GM12873 (cell line): ENCODE data around the gene NHLRC2.

Experiments used
- CTCF ChIP-seq: IDR thresholded peaks from 2 replicates; pipeline ENCODE4 v1.5.1; 2012; ENCODE audit warnings: low read depth, mild to moderate bottlenecking, moderate library complexity, low read length, control low read depth; ENCODE audit not compliant: insufficient read depth; ENCODE audit errors: missing control alignments

NHLRC2 gene

GRCh38 chr10:113922787-113923570 lies 68.5 kb downstream of the NHLRC2 start:
- peak; percentile 16 for TF ChIP-seq CTCF

GRCh38 chr10:113924186-113924585 lies 69.7 kb downstream of the NHLRC2 start:
- no peak for TF ChIP-seq CTCF

- no peak for TF ChIP-seq CTCF
Measured at GRCh38 chr10:113924664-113925063, 70.2 kb downstream of the NHLRC2 start.

GRCh38 chr10:113927440-113927839 lies 73.0 kb downstream of the NHLRC2 start:
- no peak for TF ChIP-seq CTCF

GRCh38 chr10:113928830-113929229 lies 74.4 kb downstream of the NHLRC2 start:
- TF ChIP-seq CTCF = no peak

GRCh38 chr10:113929522-113929921 lies 75.1 kb downstream of the NHLRC2 start:
- TF ChIP-seq CTCF = no peak

- TF ChIP-seq CTCF = no peak
Measured at GRCh38 chr10:113930482-113931057, 76.1 kb downstream of the NHLRC2 start.
